HL-60 (cell line): ENCODE measurements around the gene CLN6.

ENCODE experiments used
- CTCF ChIP-seq: IDR thresholded peaks from one replicate; pipeline ENCODE4 v1.5.1; 2011; ENCODE audit warnings: low read length, control low read depth, inconsistent platforms; ENCODE audit not compliant: insufficient read depth
- POLR2AphosphoS5 ChIP-seq: IDR thresholded peaks from 2 replicates; pipeline ENCODE4 v1.6.1; 2012; ENCODE audit warnings: low read depth

GRCh38 chr15:68217341-68217740 lies 12.2 kb downstream of the CLN6 start:
- no peak for TF ChIP-seq POLR2AphosphoS5
- no peak for TF ChIP-seq CTCF
